GM18861 (cell line): Measurements from ENCODE around the gene KRTAP10-1.

Source experiments
- ATAC-seq: cut with Tn5 transposase; IDR thresholded peaks from one replicate; pipeline ENCODE4 v1.9.1; 2021; ENCODE audit not compliant: unreplicated experiment

The KRTAP10-1 gene

GRCh38 chr21:44529503-44530125 is 10.4 kb downstream of the KRTAP10-1 start:
- no peak for ATAC-seq

GRCh38 chr21:44529011-44529421 is 11.0 kb downstream of the KRTAP10-1 start:
- ATAC-seq: no peak

GRCh38 chr21:44528634-44528995 is 11.4 kb downstream of the KRTAP10-1 start:
- no peak for ATAC-seq

GRCh38 chr21:44527983-44528633 is 11.9 kb downstream of the KRTAP10-1 start:
- ATAC-seq: no peak

DNA sequence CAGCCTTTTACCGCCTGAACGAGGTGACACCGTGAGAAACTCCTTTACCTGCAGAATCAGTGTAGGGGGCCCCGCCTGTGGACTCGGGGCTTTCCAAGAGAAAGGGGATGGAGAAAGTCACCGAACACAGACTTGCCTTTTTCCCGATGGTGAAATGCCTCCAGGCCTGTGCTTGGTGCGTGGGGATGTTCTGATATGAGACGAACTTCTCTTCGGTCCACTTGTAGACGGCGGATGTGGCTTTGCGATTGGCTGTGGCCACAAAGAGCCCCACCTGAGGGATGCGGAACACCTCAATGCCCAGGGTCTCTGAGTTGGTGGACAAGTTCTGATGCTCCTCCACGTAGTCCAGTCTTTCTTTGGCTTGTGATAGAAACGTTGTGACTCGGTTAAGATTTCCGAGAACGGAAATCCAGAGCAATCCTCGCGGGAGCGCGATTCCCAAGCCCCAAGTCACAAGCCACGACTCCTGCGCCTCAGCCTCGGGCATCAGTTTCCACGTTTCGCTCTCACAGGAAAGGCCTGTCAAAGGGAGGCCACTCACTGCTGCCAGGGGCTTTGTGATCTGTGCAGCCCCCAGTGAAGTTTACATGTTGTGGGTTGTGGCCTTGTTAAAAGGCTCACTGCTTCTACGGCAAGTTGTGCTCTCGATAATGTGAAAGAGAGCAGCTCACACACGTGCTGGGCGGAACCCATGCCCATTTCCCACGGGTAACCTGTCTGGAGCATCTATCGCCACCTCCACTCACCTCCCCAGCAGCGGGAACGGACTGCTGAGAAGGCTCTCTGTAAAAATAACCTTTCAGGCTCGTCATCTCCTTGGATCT is 12.6 kb downstream of the KRTAP10-1 start:
- no peak for ATAC-seq

DNA sequence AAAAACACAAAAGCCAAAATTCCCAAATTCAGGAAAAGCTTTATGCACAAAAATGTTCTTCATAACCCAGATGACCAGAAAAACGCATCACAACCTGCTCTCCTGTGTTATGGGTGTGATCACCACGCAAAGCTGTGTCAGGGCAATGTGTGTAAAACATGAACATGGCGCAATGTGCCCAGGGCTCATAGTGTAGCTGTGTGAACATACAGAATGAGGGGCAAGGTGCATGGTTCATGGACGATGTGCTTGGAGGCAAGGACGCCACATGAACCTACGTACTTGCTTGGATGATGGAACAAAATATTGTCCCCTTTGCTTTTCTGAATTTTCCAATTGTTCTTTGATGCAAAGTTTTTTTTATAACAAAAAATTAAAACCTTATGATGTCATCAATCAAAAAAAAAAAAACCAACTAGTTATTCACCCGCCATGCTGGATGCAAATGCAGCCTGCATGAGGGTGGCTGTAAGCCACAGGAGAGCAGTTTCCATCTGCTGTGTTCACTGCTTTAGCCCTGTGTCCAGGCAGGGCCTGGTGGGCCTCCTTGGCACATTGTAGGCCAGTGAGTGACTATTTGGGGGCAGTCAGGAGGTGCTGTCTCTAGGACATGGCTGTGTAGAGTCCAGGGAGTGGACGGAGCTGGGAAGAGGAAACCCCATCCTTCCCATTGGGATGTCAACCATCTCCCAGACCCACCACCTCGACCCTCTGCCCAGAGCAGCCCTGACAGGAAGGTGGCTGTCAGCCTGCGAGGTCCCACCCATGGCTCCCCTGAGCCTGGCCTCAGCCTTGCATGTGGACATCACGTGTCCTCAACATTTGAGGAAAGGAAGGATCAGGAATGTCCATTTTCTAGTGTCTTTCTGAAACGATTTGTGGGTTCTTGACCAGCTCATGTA is 13.6 kb downstream of the KRTAP10-1 start:
- ATAC-seq: no peak

DNA sequence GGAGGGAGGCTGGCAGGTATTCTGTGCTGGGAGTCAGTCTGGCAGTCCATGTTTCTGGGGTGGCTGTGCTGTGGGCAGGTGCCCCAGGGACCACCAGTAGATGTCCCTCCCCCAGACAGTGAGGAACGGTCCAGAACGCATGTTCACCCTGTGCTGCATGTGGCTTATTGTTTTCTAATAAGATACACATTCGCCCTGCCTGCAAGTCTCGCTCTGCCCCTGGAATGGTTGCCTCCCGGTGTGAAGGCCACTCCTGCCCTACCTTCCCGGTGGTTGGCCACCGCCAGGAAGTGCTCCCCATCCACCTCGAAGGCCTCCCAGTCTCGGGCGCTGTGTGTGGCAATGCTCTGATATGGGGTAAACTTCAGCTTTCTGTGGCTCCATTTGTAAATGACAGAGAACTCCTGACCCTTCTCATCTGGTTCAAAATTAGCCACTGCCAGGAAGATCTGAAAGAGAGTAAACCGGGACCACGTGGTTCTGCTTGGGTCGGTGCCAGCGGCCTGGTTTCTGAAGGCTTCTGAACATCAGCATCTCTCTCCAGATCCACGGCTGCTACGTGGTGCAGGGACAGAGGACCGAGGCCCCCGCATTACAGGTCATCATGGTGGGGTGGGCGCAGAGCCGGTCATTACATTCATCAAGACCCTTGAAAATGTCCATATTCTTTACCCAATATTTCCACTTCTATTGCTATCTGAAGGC is 14.5 kb downstream of the KRTAP10-1 start:
- ATAC-seq: no peak

- ATAC-seq: no peak
These were observed 15.3 kb downstream of the KRTAP10-1 start for GRCh38 chr21:44524414-44525371.

DNA sequence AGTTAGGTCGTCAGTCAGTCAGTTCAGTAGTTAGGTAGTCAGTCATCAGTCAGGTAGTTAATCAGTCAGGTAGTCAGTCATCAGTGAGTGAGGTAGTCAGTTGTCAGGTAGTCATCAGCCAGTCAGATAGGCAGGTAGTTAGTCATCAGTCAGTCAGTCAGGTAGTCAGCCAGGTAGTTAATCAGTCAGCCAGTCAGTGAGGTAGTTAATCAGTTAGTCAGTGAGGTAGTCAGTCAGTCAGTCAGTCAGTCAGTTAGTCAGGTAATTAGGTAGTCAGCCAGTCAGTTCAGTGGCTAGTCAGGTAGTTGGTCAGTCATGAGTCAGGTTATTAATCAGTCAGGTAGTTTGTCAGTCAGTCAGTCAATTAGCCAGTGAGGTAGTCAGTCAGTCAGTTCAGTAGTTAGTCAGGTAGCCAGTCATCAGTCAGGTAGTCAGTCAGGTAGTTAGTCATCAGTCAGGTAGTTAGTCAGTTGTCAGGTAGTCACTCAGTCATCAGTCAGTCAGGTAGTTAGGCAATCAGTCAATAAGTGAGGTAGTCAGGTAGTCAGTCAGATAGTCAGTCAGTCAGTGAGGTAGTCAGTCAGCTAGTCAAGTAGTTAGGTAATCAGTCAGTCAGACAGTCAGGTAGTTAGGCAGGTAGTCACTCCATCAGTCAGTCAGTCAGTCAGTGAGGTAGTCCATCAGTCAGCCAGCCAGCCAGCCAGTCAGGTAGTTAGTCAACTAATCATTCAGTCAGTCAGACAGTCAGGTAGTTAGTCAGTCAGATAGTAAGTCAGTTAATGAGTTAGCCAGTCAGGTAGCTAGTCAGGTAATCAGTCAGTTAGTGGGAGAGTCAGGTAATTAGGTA is 16.2 kb downstream of the KRTAP10-1 start:
- ATAC-seq: no peak

DNA sequence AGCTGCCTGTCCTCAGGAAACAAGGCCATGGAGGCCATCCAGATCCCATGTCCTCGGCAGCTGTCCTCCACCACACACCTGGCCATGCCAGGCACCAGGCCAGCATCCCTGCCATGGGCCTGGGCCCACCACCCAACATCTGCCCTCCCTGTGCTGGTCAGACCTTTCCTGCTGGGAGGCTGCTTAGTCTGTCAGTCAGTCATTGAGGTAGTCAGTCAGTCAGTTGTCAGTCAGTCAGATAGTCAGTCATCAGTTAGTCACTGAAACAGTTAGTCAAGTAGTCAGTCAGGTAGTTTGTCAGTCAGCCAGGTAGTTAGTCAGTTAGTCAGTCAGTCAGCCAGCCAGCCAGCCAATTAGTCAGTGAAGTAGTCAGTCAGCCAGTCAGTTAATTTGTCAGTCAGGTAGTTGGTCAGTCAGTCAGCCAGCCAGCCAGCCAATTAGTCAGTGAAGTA is 17.2 kb downstream of the KRTAP10-1 start:
- no peak for ATAC-seq

GRCh38 chr21:44521928-44522752 is 17.9 kb downstream of the KRTAP10-1 start:
- ATAC-seq: no peak

- ATAC-seq: no peak
These were observed 18.6 kb downstream of the KRTAP10-1 start for GRCh38 chr21:44521301-44521927.

GRCh38 chr21:44520326-44521300 is 19.4 kb downstream of the KRTAP10-1 start:
- no peak for ATAC-seq

DNA sequence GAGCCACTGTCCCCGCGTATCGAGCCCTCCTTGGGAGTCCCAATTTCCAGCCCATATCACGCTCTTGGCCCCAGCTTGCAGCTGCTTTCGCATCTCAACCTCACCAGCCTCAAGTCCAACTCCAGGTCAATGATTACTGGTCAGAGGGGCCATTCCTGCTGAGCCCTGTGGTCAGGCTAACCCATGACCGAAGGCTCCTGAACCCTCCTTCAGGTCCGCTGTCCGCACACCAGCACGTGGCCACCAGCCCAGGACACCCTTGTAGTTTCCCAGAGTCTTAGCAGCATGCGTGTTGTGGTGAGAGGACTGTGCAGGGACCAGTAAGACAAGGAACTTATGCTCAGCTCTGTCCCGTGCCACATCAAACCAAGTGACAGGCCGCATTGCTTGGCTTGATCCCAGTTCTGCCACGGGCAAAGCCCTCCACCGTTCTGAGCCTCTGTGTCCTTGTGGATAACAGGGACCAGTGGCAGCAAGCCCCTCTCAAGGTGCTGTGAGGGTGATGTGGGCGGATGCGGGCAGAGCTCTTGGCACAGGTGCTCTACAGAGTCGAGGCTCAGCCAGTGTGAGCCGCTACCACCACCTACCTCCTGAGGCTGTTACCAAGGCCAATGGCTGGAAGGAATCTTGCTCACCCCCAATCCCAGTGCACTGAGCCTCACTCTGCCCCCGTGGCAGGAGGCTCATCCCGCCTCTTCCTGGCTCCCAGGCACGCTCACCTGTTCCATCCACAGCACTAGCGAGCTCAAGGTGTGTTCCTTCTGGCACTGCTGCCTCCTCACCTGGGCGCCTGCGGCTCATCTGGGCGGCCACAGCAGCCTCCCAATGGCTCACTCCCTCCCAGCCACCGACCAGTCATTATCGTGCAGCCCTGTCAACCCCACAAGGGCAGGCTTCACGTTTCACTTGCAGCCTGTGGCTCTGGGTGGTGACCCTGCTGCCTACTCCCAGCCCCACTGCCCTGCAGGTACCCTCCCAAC is 20.4 kb downstream of the KRTAP10-1 start:
- ATAC-seq: no peak

DNA sequence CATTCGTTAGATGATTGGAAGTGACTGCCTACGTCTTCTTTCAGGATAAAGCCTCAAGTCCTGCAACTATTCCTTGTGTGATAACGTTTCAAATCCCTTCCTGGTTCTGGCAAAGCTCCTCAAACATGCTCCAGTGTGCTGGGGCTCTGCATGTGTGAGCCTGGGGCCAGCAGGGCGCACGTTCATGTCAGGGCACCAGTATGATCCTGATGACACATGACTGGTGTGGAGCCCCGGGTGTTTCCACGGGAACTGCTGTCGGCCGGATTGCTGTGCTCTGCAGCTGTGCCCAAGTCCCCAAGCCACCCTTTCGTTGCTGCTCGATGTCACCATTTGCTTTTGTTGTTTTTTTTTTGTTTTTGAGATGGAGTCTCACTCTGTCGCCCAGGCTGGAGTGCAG is 21.3 kb downstream of the KRTAP10-1 start:
- ATAC-seq: no peak
